PC-9 (cell line): ENCODE results near the gene GLB1L3. TPM values are rescaled to one million over a fixed set of nuclear protein-coding genes. Genes with fewer than 3 reads are reported as not detected.
A peak's percentile ranks its signal among the peaks of the same experiment; 100 is the strongest.

Experiments
- BruUV-seq: library from RNA; stranded (reverse); fragments of 400-500 nt; replicated peaks from 2 replicates; lab custom pipeline; 2021; lab: Mats Ljungman, UMichigan
- CTCF ChIA-PET: fragments of 300-600 bp; sonication (Branson Sonifier 250); formaldehyde crosslinking; loops from one replicate; lab custom pipeline; 2022; ENCODE audit warnings: antibody characterized with exemption; lab: Charles Lee
- POLR2A ChIA-PET: fragments of 300-600 bp; sonication (Branson Sonifier 250); formaldehyde crosslinking; loops from one replicate; lab custom pipeline; 2022; ENCODE audit warnings: antibody characterized with exemption; ENCODE audit not compliant: unreplicated experiment; lab: Charles Lee
- DNase-seq, 2 experiments: peaks; one replicate each; pipeline versions ENCODE4 v3.0.0 to v3.0.0-alpha.2; 2015 to 2022; ENCODE audit warnings: mixed read lengths in 1 of 2
- H2AFZ ChIP-seq: fragments of 200-600 bp; sonication (generic); 2 replicates; pipeline ENCODE4 v1.8.1; 2017; ENCODE audit warnings: antibody characterized with exemption
- H3F3A ChIP-seq: fragments of 200-600 bp; sonication (generic); 2 replicates; pipeline ENCODE4 v1.8.1; 2017; ENCODE audit warnings: antibody characterized with exemption, mild to moderate bottlenecking, low read depth; ENCODE audit not compliant: insufficient read depth
- H3K27ac ChIP-seq: fragments of 200-600 bp; sonication (generic); 2 replicates; pipeline ENCODE4 v1.6.1; 2016; ENCODE audit warnings: mixed run types
- H3K27me3 ChIP-seq: fragments of 200-600 bp; sonication (generic); 2 replicates; pipeline ENCODE4 v1.6.1; 2016; ENCODE audit warnings: low read depth, mixed run types; ENCODE audit not compliant: insufficient read depth
- H3K36me3 ChIP-seq: fragments of 200-600 bp; sonication (generic); 2 replicates; pipeline ENCODE4 v1.6.1; 2016; ENCODE audit warnings: low read depth, mixed run types
- H3K4me1 ChIP-seq: fragments of 200-600 bp; sonication (generic); replicated peaks from 2 replicates; pipeline ENCODE4 v1.6.1; 2016; ENCODE audit warnings: mixed run types; ENCODE audit not compliant: insufficient read depth
- H3K4me2 ChIP-seq: fragments of 200-600 bp; sonication (generic); 2 replicates; pipeline ENCODE4 v1.6.1; 2017; ENCODE audit warnings: mixed run types
- H3K4me3 ChIP-seq: fragments of 200-600 bp; sonication (generic); 2 replicates; pipeline ENCODE4 v1.6.1; 2016; ENCODE audit warnings: mixed run types
- H3K79me2 ChIP-seq: fragments of 200-600 bp; sonication (generic); 2 replicates; pipeline ENCODE4 v1.6.1; 2017; ENCODE audit warnings: low read depth, mixed run types
- H3K9me2 ChIP-seq: fragments of 200-600 bp; sonication (generic); 2 replicates; pipeline ENCODE4 v1.8.1; 2017; ENCODE audit warnings: mild to moderate bottlenecking; ENCODE audit not compliant: insufficient read depth
- H3K9me3 ChIP-seq: fragments of 200-600 bp; sonication (generic); 2 replicates; pipeline ENCODE4 v1.8.1; 2016; ENCODE audit warnings: low read depth; ENCODE audit not compliant: insufficient read depth
- H4K20me1 ChIP-seq: fragments of 200-600 bp; sonication (generic); 2 replicates; pipeline ENCODE4 v1.8.1; 2017; ENCODE audit not compliant: insufficient read depth
- EZH2 ChIP-seq: fragments of 200-600 bp; sonication (generic); IDR thresholded peaks from 2 replicates; pipeline ENCODE4 v1.8.0; 2017; ENCODE audit warnings: antibody characterized with exemption, low read depth
- intact Hi-C: fragments of 100-400 bp; cut with micrococcal nuclease; formaldehyde crosslinking; loops from one replicate; pipeline ENCODE4 v1.10.0; 2022; ENCODE audit not compliant: unreplicated experiment
- total RNA-seq: library from RNA; stranded (reverse); gene quantifications from 2 replicates; pipeline ENCODE4 v1.2.3, GENCODE V29; 2021
- TF ChIP-seq, protein P1 (sequence below): fragments of 200-600 bp; sonication (generic); conservative IDR thresholded peaks from 2 replicates; pipeline ENCODE4 v1.6.1; 2017; ENCODE audit warnings: mixed run types, antibody characterized with exemption, mild to moderate bottlenecking, moderate library complexity

GLB1L3 gene
- total RNA-seq, 1 experiment from 2014 or later: not detected

DNA sequence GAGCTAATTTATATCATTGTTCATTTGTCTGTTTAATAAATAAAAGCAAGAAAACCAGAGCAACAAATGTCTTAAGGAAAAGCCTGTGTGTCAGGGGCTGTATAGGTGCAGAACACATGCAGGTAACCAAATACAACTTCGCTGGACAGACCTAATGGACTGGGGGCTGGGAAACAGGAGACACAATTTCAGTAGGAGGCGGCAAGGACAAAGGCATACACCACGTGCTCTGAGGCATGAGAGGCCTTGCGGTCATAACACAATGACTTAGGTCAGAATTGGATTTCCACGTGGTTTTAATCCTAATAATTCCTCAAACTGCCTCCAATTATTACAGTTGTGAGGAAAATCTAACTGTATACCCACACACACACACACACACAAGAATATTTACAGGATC lies 8.7 kb upstream of the GLB1L3 start:
- H3K79me2 ChIP-seq: no peaks in the 10 kb centered on the region
- DNase-seq: no peak
- no peaks in the 10 kb centered on the region for H3K36me3 ChIP-seq
- CTCF ChIA-PET: no interaction called here
- peak overlapping the region; percentile 66 for H3K27ac ChIP-seq
- peaks cover 36% of the 10 kb centered on the region for H3K4me1 ChIP-seq
- TF ChIP-seq EZH2: no peak
- TF ChIP-seq, protein P1, sequence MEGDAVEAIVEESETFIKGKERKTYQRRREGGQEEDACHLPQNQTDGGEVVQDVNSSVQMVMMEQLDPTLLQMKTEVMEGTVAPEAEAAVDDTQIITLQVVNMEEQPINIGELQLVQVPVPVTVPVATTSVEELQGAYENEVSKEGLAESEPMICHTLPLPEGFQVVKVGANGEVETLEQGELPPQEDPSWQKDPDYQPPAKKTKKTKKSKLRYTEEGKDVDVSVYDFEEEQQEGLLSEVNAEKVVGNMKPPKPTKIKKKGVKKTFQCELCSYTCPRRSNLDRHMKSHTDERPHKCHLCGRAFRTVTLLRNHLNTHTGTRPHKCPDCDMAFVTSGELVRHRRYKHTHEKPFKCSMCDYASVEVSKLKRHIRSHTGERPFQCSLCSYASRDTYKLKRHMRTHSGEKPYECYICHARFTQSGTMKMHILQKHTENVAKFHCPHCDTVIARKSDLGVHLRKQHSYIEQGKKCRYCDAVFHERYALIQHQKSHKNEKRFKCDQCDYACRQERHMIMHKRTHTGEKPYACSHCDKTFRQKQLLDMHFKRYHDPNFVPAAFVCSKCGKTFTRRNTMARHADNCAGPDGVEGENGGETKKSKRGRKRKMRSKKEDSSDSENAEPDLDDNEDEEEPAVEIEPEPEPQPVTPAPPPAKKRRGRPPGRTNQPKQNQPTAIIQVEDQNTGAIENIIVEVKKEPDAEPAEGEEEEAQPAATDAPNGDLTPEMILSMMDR: no peak
- no peaks in the 10 kb centered on the region for H3K9me2 ChIP-seq
- POLR2A ChIA-PET: no interaction called here
- H3K27me3 ChIP-seq: no peaks in the 10 kb centered on the region
- H4K20me1 ChIP-seq: no peaks in the 10 kb centered on the region
- intact Hi-C loops: no loop called here
- BruUV-seq: no TSS peak
- peaks cover 33% of the 10 kb centered on the region for H3F3A ChIP-seq
- no peaks in the 10 kb centered on the region; the same call in 1 of the 2 replicates for H3K9me3 ChIP-seq
- H2AFZ ChIP-seq: no peak overlapping the region
- peak overlapping the region; percentile 56 for H3K4me2 ChIP-seq
- H3K4me3 ChIP-seq: no peak overlapping the region

DNA sequence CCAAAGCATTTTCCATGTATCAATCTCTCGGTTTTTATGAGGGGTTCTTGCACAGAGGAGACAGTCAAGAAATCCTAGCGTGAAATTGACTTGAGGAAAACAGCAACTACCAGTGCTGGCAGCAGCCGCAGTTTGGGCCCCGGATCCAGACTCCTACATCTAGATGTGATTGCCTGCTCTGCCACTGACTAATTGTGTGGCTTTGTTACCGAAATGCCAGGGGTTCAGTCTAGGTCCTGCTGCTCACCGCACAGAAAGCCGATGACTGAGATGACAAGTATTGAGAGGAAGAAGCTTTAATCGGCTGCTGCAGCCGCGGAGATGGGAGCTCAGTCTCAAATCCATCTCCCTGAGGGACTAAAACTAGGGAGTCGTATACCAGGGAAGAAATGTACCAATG lies 8.2 kb upstream of the GLB1L3 start:
- POLR2A ChIA-PET: no interaction called here

DNA sequence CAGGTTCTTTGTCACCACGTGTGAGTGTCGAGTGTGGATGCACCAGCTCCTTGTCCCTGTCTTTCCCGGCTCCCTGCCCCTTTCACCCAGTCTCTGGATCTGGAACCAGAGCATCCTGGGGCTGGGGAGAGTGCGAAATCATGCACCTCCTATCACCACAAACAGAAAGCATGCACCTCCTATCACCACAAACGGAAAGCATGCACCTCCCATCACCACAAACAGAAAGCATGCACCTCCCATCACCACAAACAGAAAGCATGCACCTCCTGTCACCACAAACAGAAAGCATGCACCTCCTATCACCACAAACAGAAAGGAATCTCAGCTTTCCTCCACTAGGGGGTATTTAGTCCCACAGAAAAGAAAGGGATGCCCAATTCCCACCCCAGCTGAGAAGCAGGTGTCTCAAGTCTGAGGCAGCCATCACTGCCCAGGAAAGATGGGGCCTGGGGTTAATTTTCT lies 5.9 kb upstream of the GLB1L3 start:
- Histone ChIP-seq H3K36me3 (no peaks in the 10 kb centered on the region), H3F3A (peaks cover 32% of the 10 kb centered on the region), H3K4me3 (no peak overlapping the region), H3K27me3 (no peaks in the 10 kb centered on the region), H2AFZ (no peak overlapping the region), H3K9me3 (no peaks in the 10 kb centered on the region; the same call in 1 of the 2 replicates), H3K4me2 (no peak overlapping the region), H3K27ac (no peak overlapping the region), H4K20me1 (no peaks in the 10 kb centered on the region), H3K79me2 (no peaks in the 10 kb centered on the region), H3K4me1 (peaks cover 31% of the 10 kb centered on the region), H3K9me2 (no peaks in the 10 kb centered on the region)
- BruUV-seq: no TSS peak
- intact Hi-C loops: no loop called here
- ChIA-PET POLR2A (no interaction called here), CTCF (no interaction called here)
- no peak for DNase-seq
- TF ChIP-seq, protein P1: peak; percentile 59
- TF ChIP-seq EZH2: no peak

More for the DNA sequence above, 8.2 kb upstream of the GLB1L3 start:
- BruUV-seq: no TSS peak
- intact Hi-C loops: no loop called here
- Histone ChIP-seq H3K36me3 (no peaks in the 10 kb centered on the region), H3K4me2 (peak overlapping the region; percentile 56; the same call in 1 of the 2 replicates), H3K4me1 (peaks cover 36% of the 10 kb centered on the region), H3K27ac (peak overlapping the region; percentile 66; the same call in 1 of the 2 replicates), H3K79me2 (no peaks in the 10 kb centered on the region), H4K20me1 (no peaks in the 10 kb centered on the region), H3F3A (peaks cover 33% of the 10 kb centered on the region), H3K4me3 (no peak overlapping the region), H3K9me2 (no peaks in the 10 kb centered on the region), H3K27me3 (no peaks in the 10 kb centered on the region), H3K9me3 (no peaks in the 10 kb centered on the region; the same call in 1 of the 2 replicates), H2AFZ (no peak overlapping the region)
- TF ChIP-seq EZH2: no peak
- TF ChIP-seq, protein P1: no peak
- no peak for DNase-seq
- CTCF ChIA-PET: no interaction called here
